GM12878 (cell line): ENCODE results near the gene IZUMO1. TPM values are rescaled to one million over a fixed set of nuclear protein-coding genes. Genes with fewer than 3 reads are reported as not detected.
A peak's percentile ranks its signal among the peaks of the same experiment; 100 is the strongest.

ENCODE experiments used
- BACH1 ChIP-seq: fragments of 450-650 bp; IDR thresholded peaks from 2 replicates; pipeline ENCODE4 v1.6.1; 2017; ENCODE audit warnings: mild to moderate bottlenecking, borderline replicate concordance
- BMI1 ChIP-seq: fragments of 450-650 bp; IDR thresholded peaks from 2 replicates; pipeline ENCODE4 v1.6.1; 2016; ENCODE audit warnings: mild to moderate bottlenecking, moderate library complexity, borderline replicate concordance
- CBX5 ChIP-seq: sonication (generic); IDR thresholded peaks from 2 replicates; pipeline ENCODE4 v1.6.1; 2016; ENCODE audit warnings: low read depth, moderate library complexity, mild to moderate bottlenecking, inconsistent platforms
- CHD1 ChIP-seq: IDR thresholded peaks from 2 replicates; pipeline ENCODE4 v1.6.1; 2012; ENCODE audit warnings: low read depth, low read length, improper control_type of control experiment
- CHD4 ChIP-seq: fragments of 200-600 bp; sonication (generic); IDR thresholded peaks from 2 replicates; pipeline ENCODE4 v1.6.1; 2016; ENCODE audit warnings: mild to moderate bottlenecking
- IRF4 ChIP-seq: IDR thresholded peaks from 2 replicates; pipeline ENCODE4 v1.6.1; 2011; ENCODE audit warnings: low read depth, low read length
- KAT2A ChIP-seq: conservative IDR thresholded peaks from 2 replicates; pipeline ENCODE4 v1.6.1; 2011; ENCODE audit warnings: low read depth, low read length; ENCODE audit not compliant: control insufficient read depth
- LARP7 ChIP-seq: fragments of 450-650 bp; IDR thresholded peaks from 2 replicates; pipeline ENCODE4 v1.6.1; 2017; ENCODE audit warnings: mild to moderate bottlenecking
- NR2C1 ChIP-seq: fragments of 450-650 bp; IDR thresholded peaks from 2 replicates; pipeline ENCODE4 v1.6.1; 2017; ENCODE audit warnings: antibody characterized with exemption, mild to moderate bottlenecking, moderate library complexity
- NR2F1 ChIP-seq: fragments of 450-650 bp; conservative IDR thresholded peaks from 2 replicates; pipeline ENCODE4 v1.6.1; 2017; ENCODE audit warnings: mild to moderate bottlenecking
- WRNIP1 ChIP-seq: IDR thresholded peaks from 2 replicates; pipeline ENCODE4 v1.6.1; 2011; ENCODE audit warnings: low read depth, low read length, improper control_type of control experiment, borderline replicate concordance
- polyA plus RNA-seq, 11 experiments: library from polyadenylated mRNA; depleted of rRNA in 4 of 11; unstranded in 6 of 11; stranded (reverse) in 5 of 11; fragments of >200 nt; fragmentation: Nextera tagmentation in 4 of 11; fragmentation: Illumina TruSeq in 1 of 11; extraction: Ambion mirVana in 4 of 11; extraction: Trizol in 1 of 11; gene quantifications; 1 replicate in 1 of 11; 2 replicates in 10 of 11; pipeline versions ENCODE4 v1.2.1 to v1.2.3, GENCODE V29; 2011 to 2016; ENCODE audit warnings: inconsistent platforms in 2 of 11, missing spikeins in 2 of 11, low read depth in 1 of 11
- total RNA-seq, 4 experiments: library from RNA; depleted of rRNA in 3 of 4; stranded (reverse); fragments of >200 nt in 3 of 4; fragmentation: Illumina TruSeq in 1 of 4; extraction: Trizol in 1 of 4; gene quantifications; 2 replicates each; pipeline versions ENCODE4 v1.2.1 to v1.2.3, GENCODE V29; 2013 to 2021
- TF ChIP-seq, protein P1 (sequence below): fragments of 450-650 bp; IDR thresholded peaks from 2 replicates; pipeline ENCODE4 v1.6.1; 2016; ENCODE audit warnings: mild to moderate bottlenecking, moderate library complexity, borderline replicate concordance
- TF ChIP-seq, protein P2 (sequence below): IDR thresholded peaks from 2 replicates; pipeline ENCODE4 v1.6.1; 2012; ENCODE audit warnings: low read depth, low read length, improper control_type of control experiment
- TF ChIP-seq, protein P3 (sequence below): fragments of 450-650 bp; formaldehyde crosslinking; IDR thresholded peaks from 2 replicates; pipeline ENCODE4 v1.4.0; 2020; ENCODE audit warnings: mild to moderate bottlenecking, moderate library complexity
- TF ChIP-seq, protein P4 (sequence below): fragments of 150-350 bp; IDR thresholded peaks from 2 replicates; pipeline ENCODE4 v1.6.1; 2014; ENCODE audit warnings: mild to moderate bottlenecking, low read depth, low read length
- TF ChIP-seq, protein P5 (sequence below): IDR thresholded peaks from 2 replicates; pipeline ENCODE4 v1.6.1; 2011; ENCODE audit warnings: low read depth, low read length, improper control_type of control experiment, borderline replicate concordance

Gene IZUMO1
- total and polyA plus RNA-seq, 10 of the 15 experiments (the other 5 are each of a cell fraction or from before 2014, with no cell fraction given): not detected

DNA sequence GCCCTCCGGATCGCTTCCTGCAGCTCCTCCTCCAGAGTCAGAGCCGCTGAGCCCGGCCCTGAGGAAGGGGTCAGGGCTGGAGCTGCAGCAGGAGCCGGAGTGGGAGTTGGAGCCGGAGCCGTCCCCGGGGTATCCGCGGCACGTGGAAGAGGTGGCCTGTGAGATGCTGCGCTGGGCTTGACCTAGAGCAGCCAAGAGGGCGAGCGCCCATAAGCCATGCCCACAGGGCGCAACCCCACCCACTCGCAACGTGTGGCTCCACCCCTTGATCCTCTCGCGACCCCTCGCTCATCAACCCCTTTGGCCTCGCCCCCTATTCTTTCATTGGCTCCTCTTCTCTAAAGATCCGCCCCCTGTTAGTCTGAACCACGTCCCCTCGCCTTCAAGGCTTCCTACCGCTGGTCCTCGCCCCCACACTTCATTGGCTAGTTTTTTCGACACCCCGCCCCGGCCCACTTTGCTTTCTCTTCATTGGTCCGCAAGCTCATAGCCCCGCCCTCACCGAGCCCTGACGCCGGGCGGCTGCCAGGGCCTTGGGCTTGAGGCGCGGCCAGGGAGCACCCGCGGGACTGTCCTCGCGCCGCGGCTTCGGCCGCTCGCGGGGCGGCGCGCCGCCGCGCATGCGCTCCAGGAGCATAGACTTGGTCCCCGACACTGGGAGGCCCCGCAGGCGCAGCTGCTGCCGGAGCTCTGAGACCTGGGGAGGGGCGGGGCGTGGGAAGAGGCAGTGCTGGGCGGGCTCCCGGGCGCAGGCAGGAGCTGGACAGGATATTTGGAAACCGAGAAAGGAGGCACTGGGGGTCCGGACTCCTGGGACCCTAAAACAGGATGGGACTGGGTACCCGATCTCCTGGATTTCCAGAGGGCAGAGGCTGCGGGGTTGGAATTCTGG, 32.6 kb downstream of the IZUMO1 start (continued):
- TF ChIP-seq, protein P1, sequence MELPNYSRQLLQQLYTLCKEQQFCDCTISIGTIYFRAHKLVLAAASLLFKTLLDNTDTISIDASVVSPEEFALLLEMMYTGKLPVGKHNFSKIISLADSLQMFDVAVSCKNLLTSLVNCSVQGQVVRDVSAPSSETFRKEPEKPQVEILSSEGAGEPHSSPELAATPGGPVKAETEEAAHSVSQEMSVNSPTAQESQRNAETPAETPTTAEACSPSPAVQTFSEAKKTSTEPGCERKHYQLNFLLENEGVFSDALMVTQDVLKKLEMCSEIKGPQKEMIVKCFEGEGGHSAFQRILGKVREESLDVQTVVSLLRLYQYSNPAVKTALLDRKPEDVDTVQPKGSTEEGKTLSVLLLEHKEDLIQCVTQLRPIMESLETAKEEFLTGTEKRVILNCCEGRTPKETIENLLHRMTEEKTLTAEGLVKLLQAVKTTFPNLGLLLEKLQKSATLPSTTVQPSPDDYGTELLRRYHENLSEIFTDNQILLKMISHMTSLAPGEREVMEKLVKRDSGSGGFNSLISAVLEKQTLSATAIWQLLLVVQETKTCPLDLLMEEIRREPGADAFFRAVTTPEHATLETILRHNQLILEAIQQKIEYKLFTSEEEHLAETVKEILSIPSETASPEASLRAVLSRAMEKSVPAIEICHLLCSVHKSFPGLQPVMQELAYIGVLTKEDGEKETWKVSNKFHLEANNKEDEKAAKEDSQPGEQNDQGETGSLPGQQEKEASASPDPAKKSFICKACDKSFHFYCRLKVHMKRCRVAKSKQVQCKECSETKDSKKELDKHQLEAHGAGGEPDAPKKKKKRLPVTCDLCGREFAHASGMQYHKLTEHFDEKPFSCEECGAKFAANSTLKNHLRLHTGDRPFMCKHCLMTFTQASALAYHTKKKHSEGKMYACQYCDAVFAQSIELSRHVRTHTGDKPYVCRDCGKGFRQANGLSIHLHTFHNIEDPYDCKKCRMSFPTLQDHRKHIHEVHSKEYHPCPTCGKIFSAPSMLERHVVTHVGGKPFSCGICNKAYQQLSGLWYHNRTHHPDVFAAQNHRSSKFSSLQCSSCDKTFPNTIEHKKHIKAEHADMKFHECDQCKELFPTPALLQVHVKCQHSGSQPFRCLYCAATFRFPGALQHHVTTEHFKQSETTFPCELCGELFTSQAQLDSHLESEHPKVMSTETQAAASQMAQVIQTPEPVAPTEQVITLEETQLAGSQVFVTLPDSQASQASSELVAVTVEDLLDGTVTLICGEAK: no peak
- TF ChIP-seq NR2F1: peak; percentile 84
- peak; percentile 39; the same call in 1 of the 2 replicates for TF ChIP-seq BACH1
- TF ChIP-seq, protein P2, sequence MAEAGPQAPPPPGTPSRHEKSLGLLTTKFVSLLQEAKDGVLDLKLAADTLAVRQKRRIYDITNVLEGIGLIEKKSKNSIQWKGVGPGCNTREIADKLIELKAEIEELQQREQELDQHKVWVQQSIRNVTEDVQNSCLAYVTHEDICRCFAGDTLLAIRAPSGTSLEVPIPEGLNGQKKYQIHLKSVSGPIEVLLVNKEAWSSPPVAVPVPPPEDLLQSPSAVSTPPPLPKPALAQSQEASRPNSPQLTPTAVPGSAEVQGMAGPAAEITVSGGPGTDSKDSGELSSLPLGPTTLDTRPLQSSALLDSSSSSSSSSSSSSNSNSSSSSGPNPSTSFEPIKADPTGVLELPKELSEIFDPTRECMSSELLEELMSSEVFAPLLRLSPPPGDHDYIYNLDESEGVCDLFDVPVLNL: no peak
- no peak for TF ChIP-seq BMI1
- TF ChIP-seq CBX5: no peak
- peak; percentile 9; the same call in 1 of the 2 replicates for TF ChIP-seq NR2C1
- TF ChIP-seq, protein P3, sequence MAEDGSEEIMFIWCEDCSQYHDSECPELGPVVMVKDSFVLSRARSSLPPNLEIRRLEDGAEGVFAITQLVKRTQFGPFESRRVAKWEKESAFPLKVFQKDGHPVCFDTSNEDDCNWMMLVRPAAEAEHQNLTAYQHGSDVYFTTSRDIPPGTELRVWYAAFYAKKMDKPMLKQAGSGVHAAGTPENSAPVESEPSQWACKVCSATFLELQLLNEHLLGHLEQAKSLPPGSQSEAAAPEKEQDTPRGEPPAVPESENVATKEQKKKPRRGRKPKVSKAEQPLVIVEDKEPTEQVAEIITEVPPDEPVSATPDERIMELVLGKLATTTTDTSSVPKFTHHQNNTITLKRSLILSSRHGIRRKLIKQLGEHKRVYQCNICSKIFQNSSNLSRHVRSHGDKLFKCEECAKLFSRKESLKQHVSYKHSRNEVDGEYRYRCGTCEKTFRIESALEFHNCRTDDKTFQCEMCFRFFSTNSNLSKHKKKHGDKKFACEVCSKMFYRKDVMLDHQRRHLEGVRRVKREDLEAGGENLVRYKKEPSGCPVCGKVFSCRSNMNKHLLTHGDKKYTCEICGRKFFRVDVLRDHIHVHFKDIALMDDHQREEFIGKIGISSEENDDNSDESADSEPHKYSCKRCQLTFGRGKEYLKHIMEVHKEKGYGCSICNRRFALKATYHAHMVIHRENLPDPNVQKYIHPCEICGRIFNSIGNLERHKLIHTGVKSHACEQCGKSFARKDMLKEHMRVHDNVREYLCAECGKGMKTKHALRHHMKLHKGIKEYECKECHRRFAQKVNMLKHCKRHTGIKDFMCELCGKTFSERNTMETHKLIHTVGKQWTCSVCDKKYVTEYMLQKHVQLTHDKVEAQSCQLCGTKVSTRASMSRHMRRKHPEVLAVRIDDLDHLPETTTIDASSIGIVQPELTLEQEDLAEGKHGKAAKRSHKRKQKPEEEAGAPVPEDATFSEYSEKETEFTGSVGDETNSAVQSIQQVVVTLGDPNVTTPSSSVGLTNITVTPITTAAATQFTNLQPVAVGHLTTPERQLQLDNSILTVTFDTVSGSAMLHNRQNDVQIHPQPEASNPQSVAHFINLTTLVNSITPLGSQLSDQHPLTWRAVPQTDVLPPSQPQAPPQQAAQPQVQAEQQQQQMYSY (CRISPR knock-in tag): no peak
- TF ChIP-seq CHD4: no peak
- no peak; the same call in 1 of the 2 replicates for TF ChIP-seq LARP7
- no peak for TF ChIP-seq WRNIP1
- TF ChIP-seq, protein P4, sequence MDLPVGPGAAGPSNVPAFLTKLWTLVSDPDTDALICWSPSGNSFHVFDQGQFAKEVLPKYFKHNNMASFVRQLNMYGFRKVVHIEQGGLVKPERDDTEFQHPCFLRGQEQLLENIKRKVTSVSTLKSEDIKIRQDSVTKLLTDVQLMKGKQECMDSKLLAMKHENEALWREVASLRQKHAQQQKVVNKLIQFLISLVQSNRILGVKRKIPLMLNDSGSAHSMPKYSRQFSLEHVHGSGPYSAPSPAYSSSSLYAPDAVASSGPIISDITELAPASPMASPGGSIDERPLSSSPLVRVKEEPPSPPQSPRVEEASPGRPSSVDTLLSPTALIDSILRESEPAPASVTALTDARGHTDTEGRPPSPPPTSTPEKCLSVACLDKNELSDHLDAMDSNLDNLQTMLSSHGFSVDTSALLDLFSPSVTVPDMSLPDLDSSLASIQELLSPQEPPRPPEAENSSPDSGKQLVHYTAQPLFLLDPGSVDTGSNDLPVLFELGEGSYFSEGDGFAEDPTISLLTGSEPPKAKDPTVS: no peak
- no peak for TF ChIP-seq CHD1
- no peak for TF ChIP-seq KAT2A
- TF ChIP-seq, protein P5, sequence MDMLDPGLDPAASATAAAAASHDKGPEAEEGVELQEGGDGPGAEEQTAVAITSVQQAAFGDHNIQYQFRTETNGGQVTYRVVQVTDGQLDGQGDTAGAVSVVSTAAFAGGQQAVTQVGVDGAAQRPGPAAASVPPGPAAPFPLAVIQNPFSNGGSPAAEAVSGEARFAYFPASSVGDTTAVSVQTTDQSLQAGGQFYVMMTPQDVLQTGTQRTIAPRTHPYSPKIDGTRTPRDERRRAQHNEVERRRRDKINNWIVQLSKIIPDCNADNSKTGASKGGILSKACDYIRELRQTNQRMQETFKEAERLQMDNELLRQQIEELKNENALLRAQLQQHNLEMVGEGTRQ: no peak
- TF ChIP-seq IRF4: no peak
